HG03342 (cell line): ENCODE data around the gene ERBB4.

ENCODE experiments used
- ATAC-seq: cut with Tn5 transposase; IDR thresholded peaks from one replicate; pipeline ENCODE4 v1.9.1; 2021; ENCODE audit warnings: mild to moderate bottlenecking, moderate library complexity; ENCODE audit not compliant: unreplicated experiment

ERBB4 gene

DNA sequence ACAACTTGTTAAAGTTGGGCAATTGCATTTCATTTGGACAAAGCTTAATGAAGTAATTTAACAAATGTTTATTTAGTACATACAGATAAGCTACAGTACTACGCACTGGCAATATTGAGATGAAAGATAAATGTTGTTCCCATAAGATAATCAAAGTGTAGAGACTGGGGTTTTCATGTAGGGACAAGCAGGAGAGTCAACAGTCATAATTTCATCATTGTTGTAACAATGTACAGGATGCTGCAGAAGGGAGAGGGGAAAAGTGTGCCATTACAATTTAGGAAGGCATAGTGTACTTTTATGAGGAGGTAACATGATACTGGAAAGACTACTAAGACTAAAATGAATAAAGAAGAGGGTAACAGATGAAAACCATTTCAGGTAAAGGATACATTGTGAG, 441.6 kb downstream of the ERBB4 start:
- ATAC-seq: no peak

DNA sequence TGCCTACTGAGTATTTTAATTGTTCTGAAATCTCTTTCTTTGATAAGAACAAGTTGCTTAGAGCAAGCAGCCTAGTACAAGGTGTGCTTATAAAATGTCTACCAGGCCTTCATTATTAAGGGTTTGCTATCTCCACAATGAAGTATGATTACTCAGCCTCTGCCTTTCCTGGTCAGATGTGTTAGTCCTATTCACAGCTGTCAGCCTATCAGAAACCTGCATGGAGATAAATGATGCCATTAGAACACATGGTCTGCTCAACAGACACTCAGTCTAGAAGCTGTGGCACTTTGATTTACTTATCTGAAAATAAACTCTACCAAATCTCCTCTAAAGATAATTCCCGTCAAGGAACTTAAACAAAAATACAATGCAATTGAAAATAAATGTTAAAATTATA, 448.7 kb downstream of the ERBB4 start:
- no peak for ATAC-seq

DNA sequence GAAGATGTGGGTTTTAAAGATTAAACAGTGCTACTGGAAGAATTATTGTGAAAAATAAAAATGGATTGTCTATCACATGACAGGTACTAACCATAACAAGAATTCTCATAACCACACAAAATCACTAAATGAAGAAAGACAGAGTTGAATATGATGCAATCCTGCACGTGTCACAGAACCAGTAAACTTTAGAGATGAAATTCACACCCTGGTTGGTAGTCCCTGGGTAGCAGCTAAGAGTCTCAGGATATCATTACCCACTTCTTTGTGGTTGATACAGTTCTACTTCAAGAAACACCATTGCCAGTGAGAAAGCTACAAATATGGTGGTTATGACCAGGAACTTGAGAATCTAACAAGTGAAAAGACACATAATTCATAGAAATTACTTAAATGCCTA, 450.2 kb downstream of the ERBB4 start:
- no peak for ATAC-seq

DNA sequence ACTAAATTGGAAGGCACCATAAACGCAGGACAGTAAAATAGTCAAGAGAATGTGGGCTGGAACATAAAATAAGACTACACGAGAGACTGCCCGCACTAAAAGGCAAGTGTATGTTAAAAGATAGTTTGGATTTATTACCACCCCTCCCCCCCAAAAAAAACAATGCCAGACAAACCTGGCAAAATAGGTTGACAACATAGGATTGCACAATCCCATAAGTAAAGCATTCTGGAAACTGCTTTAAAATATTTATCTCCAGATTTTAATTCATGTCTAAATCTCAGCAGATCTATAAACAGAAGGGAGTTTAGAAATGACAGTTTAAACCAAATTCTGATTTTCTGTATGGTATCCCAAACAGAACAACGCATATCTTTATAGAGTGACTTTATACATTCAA, 455.1 kb downstream of the ERBB4 start:
- ATAC-seq: no peak

DNA sequence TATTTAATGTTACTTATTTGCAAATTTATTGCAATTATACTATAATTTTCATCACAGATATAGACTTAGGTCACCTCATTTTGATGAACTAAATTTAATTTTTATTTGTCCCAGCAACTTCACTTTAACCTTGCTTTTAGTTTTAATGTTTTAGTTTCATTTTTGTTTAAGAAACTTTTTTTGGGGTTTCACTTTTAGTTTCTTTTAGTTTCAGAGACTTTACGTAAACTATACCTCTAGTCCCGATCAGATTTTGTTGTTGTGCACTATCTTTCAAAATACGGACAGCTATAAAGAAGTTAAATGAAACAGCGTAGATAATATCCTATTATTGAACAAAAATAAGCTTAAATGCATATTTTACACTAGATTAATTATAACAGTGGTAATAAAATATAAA, 460.5 kb downstream of the ERBB4 start:
- peak; percentile 74 for ATAC-seq

DNA sequence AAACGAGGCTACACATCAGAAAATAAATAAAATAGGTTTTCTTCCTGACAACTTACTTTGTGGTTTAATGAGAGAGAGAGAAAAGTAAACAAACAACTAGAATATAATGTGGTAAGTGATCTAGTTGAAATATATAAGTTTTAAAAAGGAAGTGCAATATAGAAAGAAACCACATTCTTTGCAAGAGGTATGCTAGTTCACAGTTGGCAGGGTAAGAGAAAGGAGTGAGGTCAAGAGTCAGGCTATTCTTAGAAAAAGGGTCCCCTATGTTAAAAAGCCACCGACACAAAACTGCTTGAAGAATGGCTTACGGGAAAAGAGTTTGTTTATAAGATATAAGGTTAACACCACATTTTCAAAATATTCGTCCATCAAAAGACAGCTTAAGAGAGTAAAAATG, 462.1 kb downstream of the ERBB4 start:
- no peak for ATAC-seq

DNA sequence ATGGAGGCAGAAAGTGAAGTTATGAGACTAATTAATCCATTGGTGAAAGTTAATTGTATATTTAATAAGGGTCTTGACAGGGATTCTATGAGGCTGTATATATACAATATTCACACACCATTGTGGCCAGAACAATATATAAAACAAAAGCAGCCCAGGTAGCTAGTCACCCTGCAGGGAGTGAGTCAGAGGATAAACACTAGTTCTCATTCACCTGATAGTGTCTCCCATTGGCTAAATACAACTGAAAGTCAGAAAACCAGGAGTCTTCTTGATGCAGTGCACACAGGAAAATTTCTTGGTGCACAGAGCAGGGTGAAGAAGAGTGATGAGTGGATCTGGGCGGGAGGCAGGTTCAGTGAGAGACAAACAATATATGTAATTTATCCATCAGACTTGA, 465.2 kb downstream of the ERBB4 start:
- no peak for ATAC-seq

DNA sequence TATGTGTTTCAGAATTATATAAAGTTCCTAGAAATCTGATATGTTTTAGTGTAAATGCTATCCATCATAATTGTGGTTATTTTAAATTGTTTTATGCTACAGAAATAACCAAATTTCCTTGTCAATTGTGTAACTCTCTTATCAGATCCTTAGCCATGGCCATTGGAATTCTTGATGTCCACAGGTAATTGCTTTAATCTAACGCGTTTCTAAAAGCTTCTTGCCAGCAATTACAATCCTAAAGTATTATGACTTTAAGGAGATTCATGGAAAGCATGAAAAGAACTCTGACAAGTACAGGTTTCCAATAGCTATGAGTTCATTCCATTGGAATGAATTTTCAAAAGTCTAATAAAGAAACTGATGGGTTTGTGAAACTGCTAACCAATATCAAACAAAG, 472.1 kb downstream of the ERBB4 start:
- ATAC-seq: no peak

DNA sequence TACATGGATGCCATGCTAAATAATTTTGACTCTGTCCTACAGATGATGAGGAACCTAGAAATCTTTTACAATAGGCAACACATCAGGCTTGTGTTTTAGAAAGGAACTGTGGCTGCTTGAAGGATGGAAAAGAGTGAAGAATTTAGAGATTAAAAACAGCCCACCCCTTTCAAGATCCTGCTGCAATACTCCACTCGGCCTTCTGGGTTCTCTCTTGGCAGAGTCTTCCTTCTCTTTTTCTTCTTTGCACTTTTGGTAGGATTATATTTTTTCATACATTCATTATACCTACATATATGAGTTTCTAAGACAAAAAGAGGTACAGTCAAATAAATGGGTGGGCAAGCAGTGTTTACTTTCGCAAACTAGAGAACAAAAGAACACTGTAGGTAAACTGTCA, 474.3 kb downstream of the ERBB4 start:
- ATAC-seq: no peak

DNA sequence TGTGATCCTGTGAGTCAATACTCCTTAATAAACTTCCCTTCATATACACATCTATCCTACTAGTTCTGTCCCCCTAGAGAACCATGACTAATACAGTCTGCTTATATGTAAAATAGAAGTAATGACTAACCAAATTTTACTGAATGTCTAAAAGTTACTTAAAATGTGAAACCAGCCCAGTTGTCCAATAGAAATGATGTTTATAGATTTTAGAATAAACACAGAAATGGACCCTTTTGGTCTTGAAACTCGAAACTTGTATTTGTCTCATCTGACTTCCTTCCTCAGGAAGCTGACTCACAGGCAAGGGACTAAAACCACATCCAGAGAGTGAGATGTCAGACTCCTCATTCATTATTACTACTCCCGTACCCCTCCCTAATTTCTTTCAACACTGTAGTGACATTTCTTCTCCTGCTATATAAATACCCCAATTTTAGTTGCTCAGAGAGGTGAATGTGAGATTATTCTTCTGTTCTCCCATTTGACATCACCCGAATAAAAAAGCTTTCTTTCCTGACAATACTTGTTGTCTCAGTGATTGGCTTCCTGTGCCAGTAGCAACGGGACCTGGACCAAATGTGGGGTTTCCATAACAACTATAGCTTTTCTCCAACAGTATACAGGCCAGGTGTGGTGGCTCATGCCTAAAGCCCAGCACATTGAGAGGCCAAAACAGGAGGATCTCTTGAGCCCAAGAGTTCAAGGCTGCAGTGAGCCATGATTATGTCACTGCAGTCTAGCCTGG, 486.0 kb downstream of the ERBB4 start:
- ATAC-seq: peak; percentile 75

DNA sequence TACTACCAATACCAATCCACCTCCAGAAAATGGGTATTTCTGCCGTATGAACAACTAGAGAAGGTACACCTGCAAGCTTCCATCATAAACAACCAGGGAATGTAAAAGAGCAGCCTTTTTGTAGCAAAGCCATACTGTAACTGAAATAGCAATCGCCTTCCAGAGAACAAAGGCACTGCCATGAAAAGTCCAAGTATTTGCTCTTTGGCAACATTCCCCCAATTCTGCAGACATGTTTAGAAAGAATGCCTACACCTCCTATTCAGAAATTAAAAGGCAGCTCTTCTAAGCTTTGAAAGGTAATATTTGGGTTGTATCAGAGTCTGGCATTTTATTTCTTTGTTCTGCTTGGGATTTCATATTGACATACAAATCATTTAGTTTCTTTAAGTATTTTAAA, 487.7 kb downstream of the ERBB4 start:
- no peak for ATAC-seq

DNA sequence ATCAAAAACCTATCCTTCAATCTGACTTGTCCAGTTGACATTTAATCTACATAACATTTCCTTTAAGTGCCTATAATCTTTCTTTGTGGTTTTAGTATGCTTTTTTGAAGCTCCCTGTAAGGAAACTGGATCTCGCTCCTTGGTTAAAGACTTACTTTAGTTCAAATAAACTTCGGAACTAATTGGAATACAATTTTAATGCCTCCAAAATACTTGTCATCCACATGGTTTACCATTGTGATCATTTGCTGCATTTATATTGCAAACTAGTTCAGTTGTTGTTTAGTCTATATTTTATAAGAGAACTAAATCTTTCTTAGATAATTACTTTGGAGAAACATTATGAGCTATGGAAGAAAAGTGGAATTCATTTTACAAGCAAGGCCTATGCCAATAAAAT, 496.0 kb downstream of the ERBB4 start:
- ATAC-seq: no peak

DNA sequence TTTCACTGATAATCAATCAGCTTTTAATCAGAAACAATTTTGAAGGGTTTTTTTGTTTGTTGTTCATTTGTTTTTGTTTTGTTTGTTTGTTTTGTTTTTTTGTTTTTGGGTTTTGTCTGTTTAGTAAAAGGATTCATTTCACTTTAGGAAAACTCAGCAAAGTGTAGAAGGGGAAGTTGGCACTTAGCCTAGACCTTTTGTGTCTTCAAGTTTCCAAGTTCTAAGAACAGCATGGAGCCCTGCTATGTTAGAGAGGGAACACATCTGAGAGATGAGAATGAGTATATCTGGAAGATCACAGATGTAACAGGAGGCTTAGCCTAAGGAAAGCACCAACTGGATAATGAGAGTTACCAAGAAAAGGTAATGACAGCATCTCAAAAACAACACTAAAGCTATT, 501.5 kb downstream of the ERBB4 start:
- ATAC-seq: no peak

DNA sequence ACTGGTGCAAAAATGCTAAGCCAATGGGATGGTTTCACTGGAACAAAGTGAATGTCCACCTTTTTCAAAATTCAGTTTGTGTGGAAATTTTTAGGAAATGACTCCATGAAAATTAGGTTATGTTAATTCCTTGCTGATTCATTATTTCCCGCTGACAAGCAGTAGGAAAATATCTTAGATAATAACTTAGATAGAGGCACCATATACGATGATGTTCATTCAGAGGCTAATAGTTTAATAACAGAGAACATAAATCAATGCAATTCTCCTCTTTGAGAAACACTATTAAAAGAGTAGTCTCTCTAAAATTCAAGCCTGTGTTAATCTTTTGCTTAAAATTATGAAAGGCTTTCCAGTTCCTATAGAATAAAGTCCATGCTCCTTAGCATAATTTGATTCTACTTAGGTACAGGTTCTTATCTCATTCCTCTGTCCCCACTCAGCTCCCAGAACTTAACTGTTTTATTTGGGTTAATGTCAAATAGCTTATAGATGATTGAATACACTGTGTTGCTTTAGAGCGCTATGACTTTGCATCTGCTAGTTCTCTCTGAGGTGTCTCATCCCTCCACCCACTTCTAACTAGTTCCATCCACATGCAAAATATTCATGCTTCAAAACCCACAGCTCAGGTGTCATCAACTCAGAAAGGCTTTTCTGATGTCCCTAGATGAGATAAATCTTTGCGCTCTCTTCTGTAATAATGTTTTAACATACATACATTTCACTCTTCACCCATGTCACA, 503.6 kb downstream of the ERBB4 start:
- ATAC-seq: no peak

DNA sequence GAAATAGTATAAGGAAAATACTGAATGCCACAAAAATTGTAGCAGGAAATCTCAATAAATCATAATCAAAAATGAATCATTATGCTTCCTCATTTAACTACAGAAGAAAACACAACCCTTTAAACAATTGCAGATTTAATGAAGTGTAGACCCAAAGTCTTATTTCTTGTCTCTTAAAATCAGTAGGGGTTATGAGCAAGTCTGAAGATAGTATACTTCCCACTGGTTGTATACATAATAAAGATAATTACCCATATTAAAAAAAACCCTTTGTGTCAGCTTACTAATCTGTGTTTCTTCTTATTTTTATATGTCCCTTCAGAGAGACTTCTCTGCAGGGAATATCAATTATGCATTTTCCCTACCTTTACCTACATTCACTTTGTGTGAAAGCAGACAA, 504.7 kb downstream of the ERBB4 start:
- no peak for ATAC-seq

DNA sequence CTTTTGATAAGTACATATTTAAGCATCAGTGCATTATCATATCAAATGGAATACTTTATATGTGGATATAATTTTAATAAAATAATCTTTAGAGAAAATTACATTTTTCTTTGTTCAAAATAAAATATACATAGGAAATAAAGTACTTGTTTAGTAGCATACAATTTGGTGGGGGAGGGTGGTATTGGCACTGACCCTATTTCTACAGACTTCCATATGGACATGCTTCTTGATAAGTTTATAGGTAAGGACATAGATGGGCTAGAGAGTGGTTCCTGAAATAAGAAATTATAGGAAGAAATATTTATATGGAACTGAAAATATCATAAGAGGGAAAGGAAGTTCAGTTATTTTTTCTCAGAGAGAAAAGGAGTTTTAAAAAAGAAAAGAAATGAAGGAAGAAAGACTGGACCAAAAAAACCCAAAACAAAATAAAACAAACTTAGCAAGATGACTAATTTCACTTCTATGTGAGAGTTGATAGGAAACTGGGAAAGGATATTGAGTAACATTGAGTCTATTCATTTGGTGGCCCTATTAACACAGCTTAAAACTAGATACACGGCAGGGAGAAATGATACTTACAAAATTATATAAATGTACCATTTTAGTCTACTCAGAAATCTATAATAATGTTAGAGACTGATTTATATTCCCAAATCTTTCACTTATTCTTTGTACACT, 505.9 kb downstream of the ERBB4 start:
- no peak for ATAC-seq

DNA sequence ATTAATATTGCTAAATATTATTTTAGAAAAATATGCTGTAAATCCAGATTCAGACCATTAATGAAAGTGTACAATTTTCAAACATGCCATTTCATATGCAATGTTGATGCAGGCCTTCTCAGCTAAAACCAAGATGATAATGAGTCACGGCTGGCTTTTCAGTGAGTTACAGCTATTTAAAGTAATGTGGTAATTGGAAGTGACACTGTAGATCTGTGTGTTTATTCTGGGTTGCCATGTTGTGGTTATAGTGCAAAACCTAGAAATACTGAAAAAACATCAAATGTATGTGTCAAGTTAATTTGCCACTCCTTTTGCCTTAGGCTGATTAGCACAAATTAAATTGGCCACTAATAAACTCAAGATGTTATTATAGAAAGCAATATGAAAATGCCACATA, 506.6 kb downstream of the ERBB4 start:
- no peak for ATAC-seq

DNA sequence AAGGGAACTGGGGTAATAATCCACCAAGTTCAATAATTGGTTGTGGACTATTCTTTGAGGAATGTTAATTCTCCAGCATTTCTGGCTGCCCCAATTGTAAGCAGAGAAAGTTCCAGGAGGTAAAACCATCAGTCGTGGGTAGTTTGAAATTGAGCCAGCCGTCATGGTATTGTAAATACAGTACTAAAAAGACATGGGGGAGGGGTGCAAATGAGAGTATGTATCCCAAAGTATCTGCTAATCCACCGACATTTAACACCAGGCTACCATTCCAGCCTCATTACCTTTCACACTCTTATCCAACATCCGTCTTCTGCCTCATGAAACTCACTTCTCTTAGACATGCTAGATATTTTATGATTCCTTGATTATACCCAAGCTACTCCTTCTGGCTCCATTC, 507.9 kb downstream of the ERBB4 start:
- no peak for ATAC-seq

DNA sequence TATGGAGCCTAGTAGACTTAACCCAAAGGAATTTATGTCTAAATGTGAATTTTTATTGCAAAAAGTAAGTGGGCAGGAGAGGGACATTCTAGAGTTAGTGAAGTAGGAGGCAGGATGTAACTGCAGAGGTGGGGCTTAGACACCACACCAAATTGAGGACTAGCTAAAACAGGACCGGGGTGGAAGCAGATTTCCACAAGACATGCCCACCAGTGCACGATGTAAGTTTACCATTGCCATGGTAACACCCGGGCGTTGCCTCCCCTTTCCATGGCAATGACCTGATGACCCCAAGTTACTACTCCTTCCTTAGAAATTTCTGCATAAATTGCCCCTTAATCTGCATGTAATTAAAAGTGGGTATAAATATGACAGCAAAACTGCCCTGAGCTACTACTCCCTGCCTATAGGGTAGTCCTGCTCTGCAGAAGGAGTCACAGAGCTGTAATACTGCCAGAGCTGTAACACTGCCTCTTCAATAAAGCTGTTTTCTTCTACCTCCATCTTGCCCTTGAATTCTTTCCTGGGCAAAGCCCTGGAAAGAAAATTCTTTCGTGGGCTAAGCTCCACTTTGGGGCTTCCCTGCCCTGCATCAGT, 509.7 kb downstream of the ERBB4 start:
- ATAC-seq: no peak

DNA sequence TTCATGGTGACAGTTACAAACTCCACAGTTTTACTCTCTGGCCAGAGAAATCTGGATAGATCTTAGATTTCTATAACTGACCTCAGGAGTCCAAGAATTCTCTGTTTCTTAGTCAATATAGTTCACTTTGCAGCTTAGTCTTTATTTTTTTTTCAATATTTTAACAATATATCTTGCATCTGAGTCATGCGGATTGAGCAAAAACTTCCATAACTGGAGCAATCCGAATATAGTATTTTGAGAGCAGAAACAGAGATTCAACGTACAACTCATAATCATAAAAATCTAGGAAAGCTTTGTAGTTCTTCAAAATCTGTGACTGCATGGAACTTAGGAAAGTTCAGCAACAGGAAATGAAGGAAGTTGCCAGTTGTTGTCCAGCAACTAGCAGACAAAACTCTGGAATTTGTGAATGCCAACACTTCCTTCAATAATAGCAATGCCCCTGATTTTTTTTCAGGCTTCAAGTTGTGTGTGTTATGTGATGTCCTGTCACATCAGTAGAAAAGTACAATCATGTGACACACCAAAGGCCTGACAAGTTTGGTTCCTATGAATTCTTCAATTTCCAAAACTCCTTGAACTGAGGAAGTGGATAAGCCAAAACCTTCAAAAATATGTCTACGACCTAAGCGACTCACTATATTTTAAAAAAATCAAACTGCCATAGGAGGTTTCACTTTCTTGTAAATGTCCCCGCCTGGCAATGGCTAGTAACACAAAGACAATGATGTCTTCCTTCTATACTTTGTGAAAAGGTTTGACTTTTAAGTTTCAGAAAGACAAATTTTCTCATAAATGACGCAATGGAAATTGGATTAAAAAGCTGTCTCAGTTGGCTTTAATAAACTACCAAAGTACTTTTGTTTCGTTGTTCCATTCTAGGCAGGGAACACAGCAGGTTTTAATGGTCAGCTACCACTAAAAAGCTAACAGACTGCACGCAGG, 510.6 kb downstream of the ERBB4 start:
- ATAC-seq: no peak

DNA sequence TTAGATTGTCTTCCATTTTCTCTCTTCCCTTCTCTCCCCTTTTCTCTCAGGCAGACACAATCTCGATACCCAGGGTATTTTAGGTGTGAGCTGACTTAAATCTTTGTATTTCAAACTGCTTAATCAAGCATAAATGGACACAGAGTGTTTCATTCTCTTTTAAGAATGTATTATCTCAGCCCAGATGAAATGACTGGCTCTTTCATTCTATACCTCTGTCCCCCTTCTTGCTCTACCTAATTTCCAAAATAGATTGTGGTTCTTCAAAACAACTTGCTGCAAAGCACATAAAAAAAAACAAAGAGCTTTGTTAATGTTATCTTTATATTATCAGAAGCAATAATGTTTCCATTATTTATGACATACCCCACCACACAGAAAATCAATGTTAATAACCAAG, 514.6 kb downstream of the ERBB4 start:
- no peak for ATAC-seq
